ENCODE measurements around the gene ALDH1L2. TPM values are rescaled to one million over a fixed set of nuclear protein-coding genes. Genes with fewer than 3 reads are reported as not detected.

Gene ALDH1L2
- total RNA-seq: 1.1 and 1.5 TPM in 2 replicates

GRCh38 chr12:105084251-105085250 is at the start of gene ALDH1L2:
TSS of gene ALDH1L2 (minus strand) at chr12:105084458. CDS start at chr12:105084436, 22 bp downstream.
- intact Hi-C loops (cut with micrococcal nuclease): loop anchor here (1.0 kb wide), 1 partner anchor 23 kb away; the partner anchor contains the start of gene WASHC4
- H3K27ac Mint-ChIP-seq: no peak within 1 kb of the TSS
- peaks cover 8% of the 10 kb centered on the region for H3K4me1 Mint-ChIP-seq (ENCODE audit: low read depth)
- peaks cover 1% of the 10 kb centered on the region for H3K36me3 Mint-ChIP-seq (ENCODE audit: low read depth)
- peak; percentile 62 for DNase-seq (ENCODE audit: low spot score)
- peak within 1 kb of the TSS; percentile 82 for H3K4me3 Mint-ChIP-seq
- peaks cover 5% of the 10 kb centered on the region for H3K9me3 Mint-ChIP-seq
- peaks cover 23% of the 10 kb centered on the region for H3K27me3 Mint-ChIP-seq (ENCODE audit: insufficient read depth)

GRCh38 chr12:105120551-105120950 is 36.3 kb upstream of the ALDH1L2 start:
- Mint-ChIP-seq H3K4me3 (no peak overlapping the region), H3K4me1 (ENCODE audit: low read depth) (no peaks in the 10 kb centered on the region), H3K27ac (no peak overlapping the region), H3K9me3 (no peaks in the 10 kb centered on the region), H3K36me3 (ENCODE audit: low read depth) (peaks cover 46% of the 10 kb centered on the region), H3K27me3 (ENCODE audit: insufficient read depth) (no peaks in the 10 kb centered on the region)
- DNase-seq (ENCODE audit: low spot score): no peak
- intact Hi-C loops (cut with micrococcal nuclease): loop anchor here (10.0 kb wide), 1 partner anchor 264 kb away; no protein-coding TSS in a partner anchor

GRCh38 chr12:105116969-105117368 is 32.7 kb upstream of the ALDH1L2 start:
- Mint-ChIP-seq H3K36me3 (ENCODE audit: low read depth) (peaks cover 58% of the 10 kb centered on the region), H3K27me3 (ENCODE audit: insufficient read depth) (no peaks in the 10 kb centered on the region), H3K27ac (no peak overlapping the region), H3K9me3 (no peaks in the 10 kb centered on the region), H3K4me3 (no peak overlapping the region), H3K4me1 (ENCODE audit: low read depth) (peaks cover 22% of the 10 kb centered on the region)
- no peak for DNase-seq (ENCODE audit: low spot score)
- intact Hi-C loops (cut with micrococcal nuclease): no loop called here

- no peak overlapping the region for H3K27ac Mint-ChIP-seq
- H3K27me3 Mint-ChIP-seq (ENCODE audit: insufficient read depth): no peaks in the 10 kb centered on the region
- peaks cover 39% of the 10 kb centered on the region for H3K36me3 Mint-ChIP-seq (ENCODE audit: low read depth)
- intact Hi-C loops (cut with micrococcal nuclease): no loop called here
- peaks cover 47% of the 10 kb centered on the region for H3K4me1 Mint-ChIP-seq (ENCODE audit: low read depth)
- no peaks in the 10 kb centered on the region for H3K9me3 Mint-ChIP-seq
- H3K4me3 Mint-ChIP-seq: no peak overlapping the region
- DNase-seq (ENCODE audit: low spot score): no peak
Observed at GRCh38 chr12:105113094-105113493, 28.8 kb upstream of the ALDH1L2 start.

- Mint-ChIP-seq H3K27ac (no peak overlapping the region), H3K4me3 (no peak overlapping the region), H3K27me3 (ENCODE audit: insufficient read depth) (peaks cover 10% of the 10 kb centered on the region), H3K4me1 (ENCODE audit: low read depth) (peaks cover 59% of the 10 kb centered on the region), H3K36me3 (ENCODE audit: low read depth) (peaks cover 30% of the 10 kb centered on the region), H3K9me3 (no peaks in the 10 kb centered on the region)
- no peak for DNase-seq (ENCODE audit: low spot score)
- intact Hi-C loops (cut with micrococcal nuclease): no loop called here
Observed at GRCh38 chr12:105110851-105111250, 26.6 kb upstream of the ALDH1L2 start.

GRCh38 chr12:105109465-105110212 is 25.4 kb upstream of the ALDH1L2 start:
- H3K36me3 Mint-ChIP-seq (ENCODE audit: low read depth): peaks cover 26% of the 10 kb centered on the region
- peaks cover 4% of the 10 kb centered on the region for H3K9me3 Mint-ChIP-seq
- H3K27ac Mint-ChIP-seq: peak overlapping the region; percentile 67
- peaks cover 55% of the 10 kb centered on the region for H3K4me1 Mint-ChIP-seq (ENCODE audit: low read depth)
- DNase-seq (ENCODE audit: low spot score): no peak
- H3K4me3 Mint-ChIP-seq: peak overlapping the region; percentile 95
- intact Hi-C loops (cut with micrococcal nuclease): loop anchor here (2.0 to 10.0 kb wide), 7 partner anchors 125 to 1985 kb away; partner anchors contain the start of genes C12orf42, CRY1, HCFC2 and TCP11L2
- H3K27me3 Mint-ChIP-seq (ENCODE audit: insufficient read depth): peaks cover 13% of the 10 kb centered on the region

GRCh38 chr12:105107494-105108371 is 23.5 kb upstream of the ALDH1L2 start, which contains the start of gene WASHC4:
TSS of gene WASHC4 (plus strand) at chr12:105107731. CDS start at chr12:105107801, 70 bp downstream.
- peak; percentile 96 for DNase-seq (ENCODE audit: low spot score)
- peak within 1 kb of the TSS; percentile 95 for H3K4me3 Mint-ChIP-seq
- H3K27me3 Mint-ChIP-seq (ENCODE audit: insufficient read depth): peaks cover 24% of the 10 kb centered on the region
- peaks cover 14% of the 10 kb centered on the region for H3K36me3 Mint-ChIP-seq (ENCODE audit: low read depth)
- peak within 1 kb of the TSS; percentile 94 for H3K27ac Mint-ChIP-seq
- peaks cover 5% of the 10 kb centered on the region for H3K9me3 Mint-ChIP-seq
- intact Hi-C loops (cut with micrococcal nuclease): loop anchor here (1.0 to 10.0 kb wide), 19 partner anchors 23 to 1987 kb away; partner anchors contain the start of genes ALDH1L2, C12orf42, C12orf75 and CHST11
- peaks cover 44% of the 10 kb centered on the region for H3K4me1 Mint-ChIP-seq (ENCODE audit: low read depth)

GRCh38 chr12:105107171-105107493 is 22.9 kb upstream of the ALDH1L2 start:
- peaks cover 38% of the 10 kb centered on the region for H3K4me1 Mint-ChIP-seq (ENCODE audit: low read depth)
- intact Hi-C loops (cut with micrococcal nuclease): loop anchor here (1.0 to 10.0 kb wide), 17 partner anchors 23 to 1988 kb away; partner anchors contain the start of genes ALDH1L2, C12orf42, C12orf75 and CHST11

GRCh38 chr12:105106621-105107020 is 22.4 kb upstream of the ALDH1L2 start:
- H3K36me3 Mint-ChIP-seq (ENCODE audit: low read depth): peaks cover 5% of the 10 kb centered on the region
- intact Hi-C loops (cut with micrococcal nuclease): loop anchor here (1.0 to 10.0 kb wide), 17 partner anchors 22 to 1988 kb away; partner anchors contain the start of genes ALDH1L2, C12orf42, C12orf75 and CHST11
- peaks cover 29% of the 10 kb centered on the region for H3K27me3 Mint-ChIP-seq (ENCODE audit: insufficient read depth)
- peak overlapping the region; percentile 95 for H3K4me3 Mint-ChIP-seq
- H3K4me1 Mint-ChIP-seq (ENCODE audit: low read depth): peaks cover 33% of the 10 kb centered on the region
- peaks cover 5% of the 10 kb centered on the region for H3K9me3 Mint-ChIP-seq
- no peak overlapping the region for H3K27ac Mint-ChIP-seq
- no peak for DNase-seq (ENCODE audit: low spot score)

More at GRCh38 chr12:105107171-105107493, 22.9 kb upstream of the ALDH1L2 start:
- Mint-ChIP-seq H3K9me3 (peaks cover 5% of the 10 kb centered on the region), H3K4me3 (peak overlapping the region; percentile 95), H3K27me3 (ENCODE audit: insufficient read depth) (peaks cover 27% of the 10 kb centered on the region), H3K36me3 (ENCODE audit: low read depth) (peaks cover 8% of the 10 kb centered on the region), H3K27ac (peak overlapping the region; percentile 94)
- DNase-seq (ENCODE audit: low spot score): no peak

GRCh38 chr12:105104762-105105161 is 20.5 kb upstream of the ALDH1L2 start:
- intact Hi-C loops (cut with micrococcal nuclease): loop anchor here (5.0 to 10.0 kb wide), 5 partner anchors 722 to 1990 kb away; partner anchors contain the start of genes C12orf42, CRY1, HCFC2 and TCP11L2
- DNase-seq (ENCODE audit: low spot score): no peak
- Mint-ChIP-seq H3K9me3 (peaks cover 5% of the 10 kb centered on the region), H3K36me3 (ENCODE audit: low read depth) (peaks cover under 1% of the 10 kb centered on the region), H3K27ac (no peak overlapping the region), H3K4me1 (ENCODE audit: low read depth) (peaks cover 28% of the 10 kb centered on the region), H3K27me3 (ENCODE audit: insufficient read depth) (peaks cover 34% of the 10 kb centered on the region), H3K4me3 (no peak overlapping the region)

GRCh38 chr12:105102673-105103072 is 18.4 kb upstream of the ALDH1L2 start:
- H3K9me3 Mint-ChIP-seq: peaks cover 5% of the 10 kb centered on the region
- peaks cover 1% of the 10 kb centered on the region for H3K36me3 Mint-ChIP-seq (ENCODE audit: low read depth)
- no peak for DNase-seq (ENCODE audit: low spot score)
- peaks cover 12% of the 10 kb centered on the region for H3K4me1 Mint-ChIP-seq (ENCODE audit: low read depth)
- peaks cover 54% of the 10 kb centered on the region for H3K27me3 Mint-ChIP-seq (ENCODE audit: insufficient read depth)
- no peak overlapping the region for H3K4me3 Mint-ChIP-seq
- H3K27ac Mint-ChIP-seq: no peak overlapping the region
- intact Hi-C loops (cut with micrococcal nuclease): loop anchor here (10.0 kb wide), 1 partner anchor 1992 kb away; the partner anchor contains the start of gene CRY1
